ENCODE measurements around the gene SLC17A7. TPM values are rescaled to one million over a fixed set of nuclear protein-coding genes. Genes with fewer than 3 reads are reported as not detected.
A peak's percentile ranks its signal among the peaks of the same experiment; 100 is the strongest.

Gene SLC17A7
- total and polyA plus RNA-seq, 2 of the 13 experiments (the other 11 are each of a cell fraction or from before 2014, with no cell fraction given) = 0.32 TPM; not detected in 1

DNA sequence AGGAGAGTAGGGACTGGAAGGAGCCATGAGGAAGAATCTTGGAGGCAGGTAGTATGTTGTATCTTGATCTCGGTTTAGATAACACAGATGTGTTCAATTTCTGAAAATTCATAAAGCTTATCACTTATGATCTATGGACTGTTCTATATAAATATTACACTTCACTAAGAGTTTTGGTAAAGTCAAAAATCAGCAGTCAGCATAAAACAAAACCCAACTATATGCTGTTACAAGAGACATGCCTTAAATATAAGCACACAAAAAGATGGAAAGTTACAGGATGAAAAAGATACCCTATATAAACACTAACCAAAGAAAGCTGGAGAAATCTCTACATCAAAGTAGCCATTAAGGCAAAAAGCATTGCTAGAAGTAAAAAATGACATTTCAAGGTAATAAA is 57.7 kb downstream of the SLC17A7 start:
- no peak for ATAC-seq
- H3K4me3 ChIP-seq (replicated peaks in 1 of 3; ENCODE audit: insufficient read depth in 1 of 3, low read depth in 2 of 3, low read length in 3 of 3) = no peak overlapping the region
- 42% methylated on average over 1 of the region's 1 CpG for WGBS (ENCODE audit: low lambda C conversion rate)
- no peak for FAIRE-seq
- CTCF ChIA-PET (ENCODE audit: low intra/inter-chr PET ratio, low total read pairs) = no interaction called here
- H2AFZ ChIP-seq (ENCODE audit: low read length) = no peak overlapping the region
- BruUV-seq (replicated peaks) = no TSS peak
- H3K36me3 ChIP-seq (replicated peaks in 1 of 2; ENCODE audit: control insufficient read depth in 1 of 2, insufficient read depth in 2 of 2, low read length in 2 of 2) = no peaks in the 10 kb centered on the region
- TF ChIP-seq MAFF (IDR thresholded peaks at IDR 0.05; ENCODE audit: low read depth, low read length) (peak; percentile 80), MAFK (conservative IDR thresholded peaks at IDR 0.05 in 1 of 2, IDR thresholded peaks at IDR 0.05 in 1 of 2; ENCODE audit: low read length in 2 of 2) (peak; percentile 77 to 90)
- TF ChIP-seq, protein P1, sequence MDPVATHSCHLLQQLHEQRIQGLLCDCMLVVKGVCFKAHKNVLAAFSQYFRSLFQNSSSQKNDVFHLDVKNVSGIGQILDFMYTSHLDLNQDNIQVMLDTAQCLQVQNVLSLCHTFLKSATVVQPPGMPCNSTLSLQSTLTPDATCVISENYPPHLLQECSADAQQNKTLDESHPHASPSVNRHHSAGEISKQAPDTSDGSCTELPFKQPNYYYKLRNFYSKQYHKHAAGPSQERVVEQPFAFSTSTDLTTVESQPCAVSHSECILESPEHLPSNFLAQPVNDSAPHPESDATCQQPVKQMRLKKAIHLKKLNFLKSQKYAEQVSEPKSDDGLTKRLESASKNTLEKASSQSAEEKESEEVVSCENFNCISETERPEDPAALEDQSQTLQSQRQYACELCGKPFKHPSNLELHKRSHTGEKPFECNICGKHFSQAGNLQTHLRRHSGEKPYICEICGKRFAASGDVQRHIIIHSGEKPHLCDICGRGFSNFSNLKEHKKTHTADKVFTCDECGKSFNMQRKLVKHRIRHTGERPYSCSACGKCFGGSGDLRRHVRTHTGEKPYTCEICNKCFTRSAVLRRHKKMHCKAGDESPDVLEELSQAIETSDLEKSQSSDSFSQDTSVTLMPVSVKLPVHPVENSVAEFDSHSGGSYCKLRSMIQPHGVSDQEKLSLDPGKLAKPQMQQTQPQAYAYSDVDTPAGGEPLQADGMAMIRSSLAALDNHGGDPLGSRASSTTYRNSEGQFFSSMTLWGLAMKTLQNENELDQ (CRISPR knock-in tag; IDR thresholded peaks at IDR 0.05; ENCODE audit: borderline replicate concordance) = no peak
- no peaks in the 10 kb centered on the region for H3K9me3 ChIP-seq (ENCODE audit: low read length)
- no peaks in the 10 kb centered on the region; a peak in 1 of 5 replicates for H3K27me3 ChIP-seq (ENCODE audit: control insufficient read depth in 1 of 2, insufficient read depth in 2 of 2, low read length in 2 of 2)
- intact Hi-C loops (cut with micrococcal nuclease; ENCODE audit: unreplicated experiment) (no loop called here), in situ Hi-C loops (cut with HindIII; ENCODE audit: extremely low pct_ligation_motif_present, low pct_unique_long_range_greater_than_20kb) (no loop called here)
- no peak overlapping the region for H3K4me2 ChIP-seq (ENCODE audit: low read depth, low read length)
- H3K27ac ChIP-seq (ENCODE audit: extremely low read length, insufficient read depth, low read length) = no peak overlapping the region
- H3K9ac ChIP-seq (ENCODE audit: insufficient read depth, low read depth, low read length) = no peak overlapping the region
- no peaks in the 10 kb centered on the region for H3K4me1 ChIP-seq (ENCODE audit: insufficient read depth, low read length)
- H4K20me1 ChIP-seq (ENCODE audit: insufficient read depth, low read length) = no peaks in the 10 kb centered on the region
- POLR2A ChIA-PET = no interaction called here
- DNase-seq (ENCODE audit: low spot score) = no peak
- no peaks in the 10 kb centered on the region for H3K79me2 ChIP-seq (ENCODE audit: insufficient read depth, low read length)

DNA sequence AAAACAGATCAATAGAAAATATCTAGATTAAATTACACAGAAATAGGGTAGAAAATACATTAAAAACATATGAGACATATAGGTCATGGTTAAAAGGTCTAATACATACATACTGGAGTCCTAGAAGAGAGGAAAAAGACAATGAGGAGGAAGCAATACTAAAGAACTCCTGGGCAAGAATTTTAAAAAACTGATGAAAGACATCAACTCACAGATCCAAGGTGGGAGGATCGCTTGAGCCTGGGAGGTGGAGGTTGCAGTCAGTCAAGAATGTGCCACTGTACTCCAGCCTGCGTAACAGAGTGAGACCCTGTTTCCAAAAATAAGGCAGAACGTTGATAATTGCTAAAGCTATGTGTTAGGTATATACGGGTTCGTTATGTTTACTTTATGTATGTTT is 58.7 kb downstream of the SLC17A7 start:
- in situ Hi-C loops (cut with HindIII; ENCODE audit: extremely low pct_ligation_motif_present, low pct_unique_long_range_greater_than_20kb) (no loop called here), intact Hi-C loops (cut with micrococcal nuclease; ENCODE audit: unreplicated experiment) (no loop called here)
- Histone ChIP-seq H4K20me1 (ENCODE audit: insufficient read depth, low read length) (no peaks in the 10 kb centered on the region), H3K27me3 (ENCODE audit: control insufficient read depth in 1 of 2, insufficient read depth in 2 of 2, low read length in 2 of 2) (no peaks in the 10 kb centered on the region; a peak in 2 of 5 replicates), H3K36me3 (replicated peaks in 1 of 2; ENCODE audit: control insufficient read depth in 1 of 2, insufficient read depth in 2 of 2, low read length in 2 of 2) (no peaks in the 10 kb centered on the region), H3K9me3 (ENCODE audit: low read length) (no peaks in the 10 kb centered on the region), H3K27ac (ENCODE audit: extremely low read length, insufficient read depth, low read length) (no peak overlapping the region), H2AFZ (ENCODE audit: low read length) (no peak overlapping the region), H3K4me1 (ENCODE audit: insufficient read depth, low read length) (no peaks in the 10 kb centered on the region), H3K4me2 (ENCODE audit: low read depth, low read length) (no peak overlapping the region), H3K79me2 (ENCODE audit: insufficient read depth, low read length) (no peaks in the 10 kb centered on the region), H3K4me3 (replicated peaks in 1 of 3; ENCODE audit: insufficient read depth in 1 of 3, low read depth in 2 of 3, low read length in 3 of 3) (no peak overlapping the region), H3K9ac (ENCODE audit: insufficient read depth, low read depth, low read length) (no peak overlapping the region)
- no peak for ATAC-seq
- 26% methylated on average over 5 of the region's 5 CpGs for WGBS (ENCODE audit: low lambda C conversion rate)
- no peak for DNase-seq (ENCODE audit: low spot score)
- no peak for TF ChIP-seq ARNT2 (CRISPR knock-in tag; IDR thresholded peaks at IDR 0.05; ENCODE audit: low read depth)
- TF ChIP-seq RNF2 (conservative IDR thresholded peaks at IDR 0.05; ENCODE audit: low read depth) = no peak
- TF ChIP-seq, protein P2, sequence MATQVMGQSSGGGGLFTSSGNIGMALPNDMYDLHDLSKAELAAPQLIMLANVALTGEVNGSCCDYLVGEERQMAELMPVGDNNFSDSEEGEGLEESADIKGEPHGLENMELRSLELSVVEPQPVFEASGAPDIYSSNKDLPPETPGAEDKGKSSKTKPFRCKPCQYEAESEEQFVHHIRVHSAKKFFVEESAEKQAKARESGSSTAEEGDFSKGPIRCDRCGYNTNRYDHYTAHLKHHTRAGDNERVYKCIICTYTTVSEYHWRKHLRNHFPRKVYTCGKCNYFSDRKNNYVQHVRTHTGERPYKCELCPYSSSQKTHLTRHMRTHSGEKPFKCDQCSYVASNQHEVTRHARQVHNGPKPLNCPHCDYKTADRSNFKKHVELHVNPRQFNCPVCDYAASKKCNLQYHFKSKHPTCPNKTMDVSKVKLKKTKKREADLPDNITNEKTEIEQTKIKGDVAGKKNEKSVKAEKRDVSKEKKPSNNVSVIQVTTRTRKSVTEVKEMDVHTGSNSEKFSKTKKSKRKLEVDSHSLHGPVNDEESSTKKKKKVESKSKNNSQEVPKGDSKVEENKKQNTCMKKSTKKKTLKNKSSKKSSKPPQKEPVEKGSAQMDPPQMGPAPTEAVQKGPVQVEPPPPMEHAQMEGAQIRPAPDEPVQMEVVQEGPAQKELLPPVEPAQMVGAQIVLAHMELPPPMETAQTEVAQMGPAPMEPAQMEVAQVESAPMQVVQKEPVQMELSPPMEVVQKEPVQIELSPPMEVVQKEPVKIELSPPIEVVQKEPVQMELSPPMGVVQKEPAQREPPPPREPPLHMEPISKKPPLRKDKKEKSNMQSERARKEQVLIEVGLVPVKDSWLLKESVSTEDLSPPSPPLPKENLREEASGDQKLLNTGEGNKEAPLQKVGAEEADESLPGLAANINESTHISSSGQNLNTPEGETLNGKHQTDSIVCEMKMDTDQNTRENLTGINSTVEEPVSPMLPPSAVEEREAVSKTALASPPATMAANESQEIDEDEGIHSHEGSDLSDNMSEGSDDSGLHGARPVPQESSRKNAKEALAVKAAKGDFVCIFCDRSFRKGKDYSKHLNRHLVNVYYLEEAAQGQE (IDR thresholded peaks at IDR 0.05; ENCODE audit: borderline replicate concordance in 1 of 2, low read depth in 1 of 2, low read length in 2 of 2) = no peak
- no peak for TF ChIP-seq SALL2 (CRISPR knock-in tag; IDR thresholded peaks at IDR 0.05)
- no peak for TF ChIP-seq ZNF777 (CRISPR knock-in tag; IDR thresholded peaks at IDR 0.05)
- TF ChIP-seq ZNF329 (CRISPR knock-in tag; IDR thresholded peaks at IDR 0.05; ENCODE audit: low read depth) = no peak
- no peak for TF ChIP-seq ZNF24 (IDR thresholded peaks at IDR 0.05)
- no peak for TF ChIP-seq ZNF224 (CRISPR knock-in tag; IDR thresholded peaks at IDR 0.05)
- no peak for TF ChIP-seq ZNF333 (CRISPR knock-in tag; IDR thresholded peaks at IDR 0.05; ENCODE audit: borderline replicate concordance)
- TF ChIP-seq NFKB2 (CRISPR knock-in tag; IDR thresholded peaks at IDR 0.05; ENCODE audit: borderline replicate concordance) = no peak
- ChIA-PET CTCF (ENCODE audit: low intra/inter-chr PET ratio, low total read pairs) (no interaction called here), POLR2A (no interaction called here)
- no TSS peak for BruUV-seq (replicated peaks)
- no peak for FAIRE-seq
